HG03066 (cell line): ENCODE results near the gene PRKCE.

ENCODE experiments used
- ATAC-seq: cut with Tn5 transposase; IDR thresholded peaks from one replicate; pipeline ENCODE4 v1.9.1; 2021; ENCODE audit warnings: low read depth; ENCODE audit not compliant: unreplicated experiment

The PRKCE gene

GRCh38 chr2:45631319-45631718 is 20.2 kb upstream of the PRKCE start:
- no peak for ATAC-seq

GRCh38 chr2:45631955-45632354 is 19.5 kb upstream of the PRKCE start:
- no peak for ATAC-seq

GRCh38 chr2:45634223-45634622 is 17.3 kb upstream of the PRKCE start:
- no peak for ATAC-seq

- ATAC-seq, result no peak
Measured at GRCh38 chr2:45636008-45636407, 15.5 kb upstream of the PRKCE start.

- no peak for ATAC-seq
Measured at GRCh38 chr2:45637440-45637839, 14.0 kb upstream of the PRKCE start.

GRCh38 chr2:45640576-45640975 is 10.9 kb upstream of the PRKCE start:
- ATAC-seq, result no peak

- no peak for ATAC-seq
Measured at GRCh38 chr2:45643095-45643494, 8.4 kb upstream of the PRKCE start.

GRCh38 chr2:45643543-45644542 is 7.6 kb upstream of the PRKCE start:
- ATAC-seq, result no peak

- ATAC-seq, result no peak
Measured at GRCh38 chr2:45646289-45646688, 5.2 kb upstream of the PRKCE start.

GRCh38 chr2:45647356-45647755 is 4.1 kb upstream of the PRKCE start:
- ATAC-seq, result no peak

GRCh38 chr2:45647986-45648520 is 3.4 kb upstream of the PRKCE start:
- no peak for ATAC-seq

GRCh38 chr2:45648636-45649035 is 2.8 kb upstream of the PRKCE start:
- no peak for ATAC-seq

GRCh38 chr2:45649462-45649857 is 2.0 kb upstream of the PRKCE start:
- no peak for ATAC-seq

GRCh38 chr2:45649858-45650811 is 1.3 kb upstream of the PRKCE start:
- ATAC-seq, result no peak

- peak; percentile 69 for ATAC-seq
Measured at GRCh38 chr2:45650851-45651414, 542 bp upstream of the PRKCE start.

- ATAC-seq, result no peak
Measured at GRCh38 chr2:45652090-45653031, 886 bp downstream of the PRKCE start.

- no peak for ATAC-seq
Measured at GRCh38 chr2:45653122-45653913, 1.8 kb downstream of the PRKCE start.

- ATAC-seq, result no peak
Measured at GRCh38 chr2:45654250-45654649, 2.8 kb downstream of the PRKCE start.

GRCh38 chr2:45661828-45662227 is 10.4 kb downstream of the PRKCE start:
- ATAC-seq, result no peak
